GM13976 (cell line): ENCODE results near the gene MUC21.

Experiments used
- DNase-seq: peaks from one replicate; pipeline ENCODE4 v3.0.0; 2012; ENCODE audit warnings: low spot score
- CTCF ChIP-seq: IDR thresholded peaks from 2 replicates; pipeline ENCODE4 v1.5.1; 2012; ENCODE audit warnings: borderline replicate concordance, mild to moderate bottlenecking; ENCODE audit not compliant: insufficient read depth; ENCODE audit errors: extremely low read depth, missing control alignments, control extremely low read depth
- in situ Hi-C: fragments of 300-500 bp; cut with MboI; formaldehyde crosslinking; loops from one replicate; pipeline ENCODE4 v1.12.0; 2022; ENCODE audit warnings: low sequenced_read_pairs, mixed read lengths, inconsistent platforms; ENCODE audit not compliant: unreplicated experiment

MUC21 gene

DNA sequence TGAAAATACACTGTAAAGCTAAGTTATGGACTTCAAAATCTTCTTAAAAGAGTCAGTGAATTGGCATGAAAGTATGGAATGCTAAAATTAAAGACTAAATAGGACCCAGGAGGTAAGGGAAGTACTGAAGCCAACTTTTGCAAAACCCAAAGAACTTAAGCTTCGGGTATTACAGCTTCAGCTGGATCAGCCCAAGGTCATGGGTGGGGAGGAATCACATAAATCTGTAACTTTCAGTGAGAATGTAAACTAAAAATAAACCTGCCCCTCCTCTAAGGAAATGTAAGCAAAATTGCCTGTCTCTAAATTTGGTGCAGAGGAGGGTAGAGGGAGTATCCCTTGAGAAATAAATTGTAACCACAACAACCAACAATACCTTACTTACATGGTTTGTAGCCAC is 4.4 kb upstream of the MUC21 start:
- in situ Hi-C loops, result no loop called here
- no peak for TF ChIP-seq CTCF
- no peak for DNase-seq

- in situ Hi-C loops, result no loop called here
- no peak for TF ChIP-seq CTCF
- no peak for DNase-seq
Observed at GRCh38 chr6:30979690-30980089, 3.8 kb upstream of the MUC21 start.

DNA sequence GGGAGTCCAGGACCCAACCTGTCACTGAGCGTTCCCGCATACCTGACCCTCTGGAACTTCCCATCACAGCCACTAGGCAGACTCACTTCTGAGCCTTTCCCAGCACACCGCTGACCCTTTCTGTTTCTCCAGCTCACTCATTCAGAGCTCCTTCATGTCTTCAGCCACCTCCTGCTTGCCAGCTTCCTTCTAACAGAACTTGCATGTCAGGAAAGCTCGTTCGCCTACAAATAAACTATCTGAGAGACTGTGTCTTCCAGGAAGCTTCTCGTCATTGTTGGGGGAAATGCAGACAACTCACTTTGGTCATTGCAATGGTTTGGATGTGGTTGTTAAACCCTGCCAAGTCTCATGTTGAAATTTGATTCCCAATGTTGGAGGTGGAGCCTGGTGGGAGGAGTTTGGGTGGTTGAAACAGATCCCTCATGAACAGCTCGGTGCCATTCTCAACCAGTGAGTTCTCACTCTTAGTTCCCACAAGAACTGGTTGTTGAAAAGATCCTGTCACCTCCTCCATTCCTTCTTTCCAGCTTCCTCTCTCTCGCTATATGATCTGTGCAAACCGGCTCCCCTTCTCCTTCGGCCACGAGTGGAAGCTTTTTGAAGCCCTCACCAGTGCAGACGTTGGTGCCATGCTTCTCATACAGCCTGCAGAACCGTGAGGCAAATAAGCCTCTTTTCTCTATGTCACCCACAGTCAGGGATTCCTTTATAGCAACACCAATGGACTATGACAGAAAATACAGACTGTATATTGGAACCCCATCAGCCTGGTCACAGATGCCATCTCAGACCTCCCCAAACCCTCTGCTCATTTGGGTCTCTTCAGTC is 1.4 kb upstream of the MUC21 start:
- no peak for TF ChIP-seq CTCF
- DNase-seq, result no peak
- in situ Hi-C loops, result no loop called here

DNA sequence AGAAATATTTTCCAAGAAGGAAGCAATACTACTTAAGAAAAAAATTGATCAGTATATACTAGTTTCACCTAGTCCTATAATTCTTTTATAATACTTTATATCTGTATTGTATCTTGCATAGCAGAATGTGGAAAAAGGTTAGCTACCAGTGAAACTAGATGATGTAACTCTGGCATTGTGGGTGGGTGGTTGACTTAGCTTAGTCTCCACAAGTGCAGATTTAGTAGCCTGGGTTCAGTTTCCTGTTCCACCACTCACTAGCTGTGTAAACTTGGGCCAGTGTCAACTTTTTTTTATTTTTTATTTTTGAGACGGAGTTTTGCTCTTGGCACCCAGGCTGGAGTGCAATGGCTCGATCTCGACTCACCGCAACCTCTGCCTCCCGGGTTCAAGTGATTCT is 2.0 kb downstream of the MUC21 start:
- DNase-seq, result no peak
- no peak for TF ChIP-seq CTCF
- in situ Hi-C loops, result no loop called here

DNA sequence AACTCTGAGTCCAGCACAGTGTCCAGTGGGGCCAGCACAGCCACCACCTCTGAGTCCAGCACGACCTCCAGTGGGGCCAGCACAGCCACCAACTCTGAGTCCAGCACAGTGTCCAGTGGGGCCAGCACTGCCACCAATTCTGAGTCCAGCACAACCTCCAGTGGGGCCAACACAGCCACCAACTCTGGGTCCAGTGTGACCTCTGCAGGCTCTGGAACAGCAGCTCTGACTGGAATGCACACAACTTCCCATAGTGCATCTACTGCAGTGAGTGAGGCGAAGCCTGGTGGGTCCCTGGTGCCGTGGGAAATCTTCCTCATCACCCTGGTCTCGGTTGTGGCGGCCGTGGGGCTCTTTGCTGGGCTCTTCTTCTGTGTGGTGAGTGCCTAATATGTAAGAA is 3.8 kb downstream of the MUC21 start:
- in situ Hi-C loops, result no loop called here
- TF ChIP-seq CTCF, result no peak
- DNase-seq, result no peak

DNA sequence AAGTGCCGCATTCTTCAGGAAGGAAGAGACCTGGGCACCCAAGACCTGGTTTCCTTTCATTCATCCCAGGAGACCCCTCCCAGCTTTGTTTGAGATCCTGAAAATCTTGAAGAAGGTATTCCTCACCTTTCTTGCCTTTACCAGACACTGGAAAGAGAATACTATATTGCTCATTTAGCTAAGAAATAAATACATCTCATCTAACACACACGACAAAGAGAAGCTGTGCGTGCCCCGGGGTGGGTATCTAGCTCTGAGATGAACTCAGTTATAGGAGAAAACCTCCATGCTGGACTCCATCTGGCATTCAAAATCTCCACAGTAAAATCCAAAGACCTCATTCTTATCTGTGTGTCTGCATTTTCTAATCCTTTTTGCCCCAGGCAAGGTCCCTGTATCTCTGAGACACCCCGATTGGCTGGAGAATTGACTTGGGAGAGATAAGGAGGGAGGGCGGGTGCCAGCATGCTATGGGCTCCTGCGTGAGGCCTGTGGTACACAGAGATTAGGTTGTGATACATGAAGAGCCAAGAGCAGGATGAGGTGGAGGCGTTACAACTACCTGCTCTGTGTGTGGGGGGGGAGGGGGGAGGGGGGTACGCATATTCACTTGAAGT is 4.8 kb downstream of the MUC21 start:
- TF ChIP-seq CTCF, result no peak
- in situ Hi-C loops, result no loop called here
- no peak for DNase-seq
